Neuronal stem cell (in vitro differentiated cells): ENCODE measurements around the gene SNRPB.

Experiments used
- DNase-seq: peaks from one replicate; pipeline ENCODE4 v3.0.0-alpha.2; 2013; ENCODE audit warnings: low spot score
- H2AFZ ChIP-seq: one replicate; pipeline ENCODE4 v1.6.1; 2013; ENCODE audit warnings: mild to moderate bottlenecking, low read length, inconsistent platforms
- H2AK5ac ChIP-seq: 2 replicates; pipeline ENCODE4 v1.6.1; 2013; ENCODE audit warnings: low read depth, mild to moderate bottlenecking, inconsistent platforms, low read length, moderate library complexity, mixed read lengths
- H2BK120ac ChIP-seq: 2 replicates; pipeline ENCODE4 v1.6.1; 2013; ENCODE audit warnings: low read depth, mild to moderate bottlenecking, inconsistent platforms, low read length, moderate library complexity, mixed read lengths
- H2BK12ac ChIP-seq: one replicate; pipeline ENCODE4 v1.6.1; 2013; ENCODE audit warnings: low read length, inconsistent platforms
- H2BK15ac ChIP-seq: 2 replicates; pipeline ENCODE4 v1.6.1; 2013; ENCODE audit warnings: mild to moderate bottlenecking, low read length, inconsistent platforms, mixed read lengths
- H2BK5ac ChIP-seq: one replicate; pipeline ENCODE4 v1.6.1; 2013; ENCODE audit warnings: inconsistent platforms, mild to moderate bottlenecking, low read length, moderate library complexity
- H3K14ac ChIP-seq: one replicate; pipeline ENCODE4 v1.6.1; 2013; ENCODE audit warnings: low read length, inconsistent platforms
- H3K18ac ChIP-seq: 2 replicates; pipeline ENCODE4 v1.6.1; 2013; ENCODE audit warnings: low read length, inconsistent platforms
- H3K23ac ChIP-seq: 2 replicates; pipeline ENCODE4 v1.6.1; 2013; ENCODE audit warnings: low read depth, mild to moderate bottlenecking, mixed read lengths, low read length, inconsistent platforms; ENCODE audit not compliant: poor library complexity
- H3K27ac ChIP-seq: replicated peaks from 3 replicates; pipeline ENCODE4 v1.5.1; 2013; ENCODE audit warnings: low read length, inconsistent platforms
- H3K27me3 ChIP-seq, 3 experiments: 2 replicates each; pipeline ENCODE4 v1.6.1; 2013; ENCODE audit warnings: low read length in 3 of 3, mild to moderate bottlenecking in 2 of 3, inconsistent platforms in 1 of 3, low read depth in 1 of 3, mixed read lengths in 1 of 3, moderate library complexity in 1 of 3; ENCODE audit not compliant: control insufficient read depth in 3 of 3, insufficient read depth in 3 of 3
- H3K36me3 ChIP-seq, 2 donors: replicated peaks in 1 of 2; 2 replicates each; pipeline ENCODE4 v1.6.1; 2013; ENCODE audit warnings: low read length in 2 of 2; ENCODE audit not compliant: control insufficient read depth in 2 of 2, insufficient read depth in 2 of 2
- H3K4ac ChIP-seq: 2 replicates; pipeline ENCODE4 v1.6.1; 2013; ENCODE audit warnings: inconsistent platforms, mild to moderate bottlenecking, low read length, moderate library complexity
- H3K4me1 ChIP-seq, 2 donors: 1 replicate in 1 of 2; 2 replicates in 1 of 2; pipeline ENCODE4 v1.6.1; 2013; ENCODE audit warnings: low read length in 2 of 2, low read depth in 1 of 2; ENCODE audit not compliant: control insufficient read depth in 2 of 2, insufficient read depth in 1 of 2
- H3K4me2 ChIP-seq: one replicate; pipeline ENCODE4 v1.6.1; 2013; ENCODE audit warnings: mild to moderate bottlenecking, low read length, inconsistent platforms; ENCODE audit not compliant: insufficient read depth, poor library complexity, severe bottlenecking
- H3K4me3 ChIP-seq, 2 donors: 2 replicates each; pipeline ENCODE4 v1.5.1; 2013; ENCODE audit warnings: low read length in 2 of 2, mild to moderate bottlenecking in 2 of 2, inconsistent platforms in 1 of 2, moderate library complexity in 1 of 2
- H3K79me1 ChIP-seq: one replicate; pipeline ENCODE4 v1.6.1; 2013; ENCODE audit warnings: low read depth, mild to moderate bottlenecking, inconsistent platforms, low read length, moderate library complexity
- H3K9ac ChIP-seq: one replicate; pipeline ENCODE4 v1.6.1; 2013; ENCODE audit warnings: mild to moderate bottlenecking, low read depth, low read length, inconsistent platforms; ENCODE audit not compliant: poor library complexity
- H3K9me3 ChIP-seq, 2 donors: replicated peaks in 1 of 2; 2 replicates each; pipeline versions ENCODE3 to v1.6.1; 2013; ENCODE audit warnings: low read length in 2 of 2, mild to moderate bottlenecking in 2 of 2, inconsistent platforms in 1 of 2, low read depth in 1 of 2, mixed read lengths in 1 of 2, moderate library complexity in 1 of 2; ENCODE audit not compliant: control insufficient read depth in 2 of 2, insufficient read depth in 1 of 2
- H4K8ac ChIP-seq: one replicate; pipeline ENCODE4 v1.6.1; 2013; ENCODE audit warnings: low read depth, mild to moderate bottlenecking, inconsistent platforms, low read length, moderate library complexity
- H4K91ac ChIP-seq: one replicate; pipeline ENCODE4 v1.6.1; 2013; ENCODE audit warnings: low read length, low read depth, mild to moderate bottlenecking, inconsistent platforms; ENCODE audit not compliant: poor library complexity
- WGBS, 2 donors: extraction: QIAGEN DNeasy Blood & Tissue Kit; methylation state at CpG; one replicate each; pipeline ENCODE4 v1.1.7; 2013; ENCODE audit warnings: missing lambda C conversion rate in 2 of 2, mixed read lengths in 1 of 2; ENCODE audit not compliant: insufficient read length in 2 of 2, insufficient replicate concordance in 1 of 2; ENCODE audit errors: extremely low coverage in 2 of 2; 5-methylcytosine and 5-hydroxymethylcytosine counted together

SNRPB gene

GRCh38 chr20:2451939-2452732, 18.5 kb downstream of the SNRPB start:
- Histone ChIP-seq H4K8ac (no peak overlapping the region), H4K91ac (no peak overlapping the region), H3K4me2 (no peak overlapping the region), H3K79me1 (no peaks in the 10 kb centered on the region), H3K23ac (no peak overlapping the region), H2AFZ (no peak overlapping the region), H3K14ac (no peak overlapping the region), H2AK5ac (no peak overlapping the region), H2BK120ac (no peak overlapping the region), H3K18ac (no peak overlapping the region), H3K36me3 (peaks cover 0 to under 1% of the 10 kb centered on the region in 2 donors), H3K27ac (no peak overlapping the region), H3K9ac (no peak overlapping the region), H2BK15ac (no peak overlapping the region), H3K4me3 (peak overlapping the region in 1 of 2 donors; percentile 68), H3K27me3 (peaks cover 0 to 2% (median 0%) of the 10 kb centered on the region in 3 experiments), H2BK12ac (no peak overlapping the region), H3K4me1 (no peaks in the 10 kb centered on the region), H3K4ac (no peak overlapping the region), H2BK5ac (no peak overlapping the region), H3K9me3 (no peaks in the 10 kb centered on the region)
- DNase-seq, result peak; percentile 78
- no CpG with 5 or more reads among the region's 8 CpGs for WGBS, 2 donors

DNA sequence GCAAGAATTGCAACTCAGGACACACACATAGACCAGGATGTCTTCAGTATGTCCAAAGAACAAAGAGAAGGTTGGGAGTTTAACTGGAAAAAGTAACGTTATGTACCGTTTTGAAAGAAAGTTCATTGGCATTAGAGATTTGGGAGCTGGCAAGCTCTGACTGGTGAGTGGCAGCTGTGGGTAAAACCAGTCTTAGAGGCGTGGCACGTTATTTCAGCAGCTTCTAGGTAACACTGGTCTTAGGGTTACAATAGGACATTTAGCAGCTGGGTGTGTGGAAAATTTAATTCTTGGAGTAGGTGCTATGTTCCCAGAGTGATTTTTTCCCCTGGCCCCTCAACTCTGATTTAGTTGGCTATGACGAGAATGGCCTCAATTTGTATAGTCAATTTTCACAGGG, 19.2 kb downstream of the SNRPB start:
- no peak overlapping the region for H3K23ac ChIP-seq
- H2BK12ac ChIP-seq, result no peak overlapping the region
- no peak overlapping the region for H3K4me3 ChIP-seq
- H3K4me1 ChIP-seq, result no peaks in the 10 kb centered on the region
- no peaks in the 10 kb centered on the region for H3K9me3 ChIP-seq
- WGBS, 2 donors, result no CpG with 5 or more reads among the region's 5 CpGs
- H3K9ac ChIP-seq, result no peak overlapping the region
- no peaks in the 10 kb centered on the region for H3K36me3 ChIP-seq
- H3K79me1 ChIP-seq, result no peaks in the 10 kb centered on the region
- H3K18ac ChIP-seq, result no peak overlapping the region
- no peak overlapping the region for H3K4ac ChIP-seq
- H2AFZ ChIP-seq, result no peak overlapping the region
- H3K4me2 ChIP-seq, result no peak overlapping the region
- no peak overlapping the region for H2AK5ac ChIP-seq
- no peak overlapping the region for H2BK15ac ChIP-seq
- H3K27me3 ChIP-seq, result peaks cover 0 to 2% (median 0%) of the 10 kb centered on the region in 3 experiments
- no peak for DNase-seq
- H2BK120ac ChIP-seq, result no peak overlapping the region
- no peak overlapping the region for H3K14ac ChIP-seq
- H4K91ac ChIP-seq, result no peak overlapping the region
- no peak overlapping the region for H2BK5ac ChIP-seq
- H4K8ac ChIP-seq, result no peak overlapping the region
- H3K27ac ChIP-seq, result no peak overlapping the region

DNA sequence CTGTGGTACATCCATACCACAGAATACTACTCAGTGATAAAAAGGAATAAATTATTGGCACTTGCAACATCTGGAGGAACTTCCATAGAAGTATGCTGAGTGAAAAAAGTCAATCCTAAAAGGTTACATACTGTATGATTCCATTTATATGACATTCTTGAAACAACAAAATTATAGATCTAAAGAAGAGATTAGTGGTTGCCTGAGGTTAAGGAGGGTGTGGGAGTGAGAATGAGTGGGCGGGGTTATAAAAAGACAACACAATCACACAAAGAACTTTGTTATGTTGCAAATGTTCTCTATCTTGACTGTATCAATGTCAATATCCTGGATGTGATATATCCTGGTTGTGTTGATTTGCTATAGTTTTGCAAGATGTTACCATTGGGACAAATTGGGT, 21.2 kb downstream of the SNRPB start:
- H3K18ac ChIP-seq, result no peak overlapping the region
- H3K4me2 ChIP-seq, result no peak overlapping the region
- no peaks in the 10 kb centered on the region for H3K4me1 ChIP-seq
- H2AFZ ChIP-seq, result no peak overlapping the region
- H3K9ac ChIP-seq, result no peak overlapping the region
- H2BK12ac ChIP-seq, result no peak overlapping the region
- no peak overlapping the region for H4K91ac ChIP-seq
- no peaks in the 10 kb centered on the region for H3K36me3 ChIP-seq
- no peak overlapping the region for H2BK120ac ChIP-seq
- no peak overlapping the region for H2BK15ac ChIP-seq
- H3K14ac ChIP-seq, result no peak overlapping the region
- H2BK5ac ChIP-seq, result no peak overlapping the region
- H3K79me1 ChIP-seq, result no peaks in the 10 kb centered on the region
- peaks cover 0 to 2% (median 0%) of the 10 kb centered on the region in 3 experiments for H3K27me3 ChIP-seq
- H3K4me3 ChIP-seq, result no peak overlapping the region
- no CpG with 5 or more reads among the region's 1 CpG for WGBS, 2 donors
- H4K8ac ChIP-seq, result no peak overlapping the region
- no peak overlapping the region for H3K4ac ChIP-seq
- H3K27ac ChIP-seq, result no peak overlapping the region
- DNase-seq, result no peak
- H3K23ac ChIP-seq, result no peak overlapping the region
- no peak overlapping the region for H2AK5ac ChIP-seq
- H3K9me3 ChIP-seq, result no peaks in the 10 kb centered on the region

GRCh38 chr20:2446845-2447244, 23.7 kb downstream of the SNRPB start:
- no peak overlapping the region for H3K27ac ChIP-seq
- H2BK120ac ChIP-seq, result no peak overlapping the region
- H2BK12ac ChIP-seq, result no peak overlapping the region
- no peaks in the 10 kb centered on the region for H3K79me1 ChIP-seq
- no peak overlapping the region for H4K8ac ChIP-seq
- WGBS, 2 donors, result no CpG with 5 or more reads among the region's 4 CpGs
- H3K14ac ChIP-seq, result no peak overlapping the region
- peaks cover 0 to 1% of the 10 kb centered on the region in 2 donors for H3K9me3 ChIP-seq
- no peaks in the 10 kb centered on the region for H3K36me3 ChIP-seq
- no peak for DNase-seq
- H3K18ac ChIP-seq, result no peak overlapping the region
- H2AK5ac ChIP-seq, result no peak overlapping the region
- H3K9ac ChIP-seq, result no peak overlapping the region
- no peak overlapping the region for H3K23ac ChIP-seq
- H2BK5ac ChIP-seq, result no peak overlapping the region
- H3K27me3 ChIP-seq, result no peaks in the 10 kb centered on the region
- H3K4me2 ChIP-seq, result no peak overlapping the region
- H3K4ac ChIP-seq, result no peak overlapping the region
- H3K4me1 ChIP-seq, result no peaks in the 10 kb centered on the region
- H2BK15ac ChIP-seq, result no peak overlapping the region
- no peak overlapping the region for H2AFZ ChIP-seq
- no peak overlapping the region for H4K91ac ChIP-seq
- H3K4me3 ChIP-seq, result no peak overlapping the region
